ENCODE measurements around the gene SNX18. TPM values are rescaled to one million over a fixed set of nuclear protein-coding genes. Genes with fewer than 3 reads are reported as not detected.

The SNX18 gene
- total and polyA plus RNA-seq, 5 donors from 2014 or later, result 1.2 to 13.8 (median 2.4) TPM

GRCh38 chr5:54526604-54527288 lies 9.2 kb downstream of the SNX18 start:
- Histone ChIP-seq H3K4me1 (ENCODE audit: control insufficient read depth, insufficient read depth, low read length, poor library complexity, severe bottlenecking) (peaks cover 19% of the 10 kb centered on the region), H3K4me3 (ENCODE audit: low read depth, low read length) (no peak overlapping the region), H3K9me3 (ENCODE audit: control insufficient read depth in 2 of 2, low read length in 2 of 2) (no peaks in the 10 kb centered on the region), H3K27me3 (ENCODE audit: control insufficient read depth, insufficient read depth, low read length) (no peaks in the 10 kb centered on the region), H3K36me3 (ENCODE audit: control insufficient read depth, insufficient read depth, low read length) (no peaks in the 10 kb centered on the region), H3K27ac (ENCODE audit: insufficient read depth, low read length, poor library complexity, severe bottlenecking) (no peak overlapping the region)
- no peak overlapping the region for H3K4me3 Mint-ChIP-seq
- DNase-seq (no peak), ATAC-seq (ENCODE audit: low read depth in 2 of 2) (no peak)
- H3K9me3 Mint-ChIP-seq, result peaks cover 0 to 2% (median 0%) of the 10 kb centered on the region in 7 donors
- H3K4me1 Mint-ChIP-seq, result peaks cover 16 to 46% (median 26%) of the 10 kb centered on the region in 4 donors
- no peaks in the 10 kb centered on the region for H3K27me3 Mint-ChIP-seq
- H3K27ac Mint-ChIP-seq, result no peak overlapping the region
- peaks cover 12% of the 10 kb centered on the region for H3K36me3 Mint-ChIP-seq

GRCh38 chr5:54528633-54529209 lies 11.2 kb downstream of the SNX18 start:
- no peak overlapping the region for H3K4me3 Mint-ChIP-seq
- H3K27ac ChIP-seq (ENCODE audit: insufficient read depth, low read length, poor library complexity, severe bottlenecking), result no peak overlapping the region

GRCh38 chr5:54529565-54529964 lies 12.0 kb downstream of the SNX18 start:
- Histone ChIP-seq H3K27ac (ENCODE audit: insufficient read depth, low read length, poor library complexity, severe bottlenecking) (no peak overlapping the region), H3K4me3 (ENCODE audit: low read depth, low read length) (no peak overlapping the region), H3K36me3 (ENCODE audit: control insufficient read depth, insufficient read depth, low read length) (no peaks in the 10 kb centered on the region), H3K4me1 (ENCODE audit: control insufficient read depth, insufficient read depth, low read length, poor library complexity, severe bottlenecking) (peaks cover 17% of the 10 kb centered on the region), H3K27me3 (ENCODE audit: control insufficient read depth, insufficient read depth, low read length) (no peaks in the 10 kb centered on the region), H3K9me3 (ENCODE audit: control insufficient read depth in 2 of 2, low read length in 2 of 2) (no peaks in the 10 kb centered on the region)
- DNase-seq (no peak), ATAC-seq (ENCODE audit: low read depth in 2 of 2) (no peak)
- Mint-ChIP-seq H3K9me3 (peaks cover 0 to 2% (median 0%) of the 10 kb centered on the region in 7 donors), H3K27me3 (no peaks in the 10 kb centered on the region), H3K4me1 (peaks cover 0 to 36% (median 22%) of the 10 kb centered on the region in 4 donors), H3K27ac (no peak overlapping the region), H3K36me3 (peaks cover 7% of the 10 kb centered on the region), H3K4me3 (no peak overlapping the region)

More at GRCh38 chr5:54528633-54529209, 11.2 kb downstream of the SNX18 start:
- no peaks in the 10 kb centered on the region for H3K27me3 ChIP-seq (ENCODE audit: control insufficient read depth, insufficient read depth, low read length)
- H3K4me1 Mint-ChIP-seq, result peaks cover 4 to 36% (median 26%) of the 10 kb centered on the region in 4 donors
- no peaks in the 10 kb centered on the region for H3K27me3 Mint-ChIP-seq
- H3K4me1 ChIP-seq (ENCODE audit: control insufficient read depth, insufficient read depth, low read length, poor library complexity, severe bottlenecking), result peaks cover 18% of the 10 kb centered on the region
- DNase-seq (no peak), ATAC-seq (ENCODE audit: low read depth in 2 of 2) (no peak)
- H3K27ac Mint-ChIP-seq, result no peak overlapping the region
- no peaks in the 10 kb centered on the region for H3K36me3 ChIP-seq (ENCODE audit: control insufficient read depth, insufficient read depth, low read length)
- H3K36me3 Mint-ChIP-seq, result peaks cover 3% of the 10 kb centered on the region
- no peak overlapping the region for H3K4me3 ChIP-seq (ENCODE audit: low read depth, low read length)
- peaks cover 0 to 2% (median 0%) of the 10 kb centered on the region in 7 donors for H3K9me3 Mint-ChIP-seq
- no peaks in the 10 kb centered on the region for H3K9me3 ChIP-seq (ENCODE audit: control insufficient read depth in 2 of 2, low read length in 2 of 2)

GRCh38 chr5:54531546-54531945 lies 14.0 kb downstream of the SNX18 start:
- no peak overlapping the region for H3K27ac ChIP-seq (ENCODE audit: insufficient read depth, low read length, poor library complexity, severe bottlenecking)
- peak overlapping the region in 1 of 4 donors; percentile 41 for H3K4me3 Mint-ChIP-seq

GRCh38 chr5:54533541-54534190 lies 16.1 kb downstream of the SNX18 start:
- DNase-seq (no peak), ATAC-seq (ENCODE audit: low read depth in 2 of 2) (no peak)
- Histone ChIP-seq H3K27ac (ENCODE audit: insufficient read depth, low read length, poor library complexity, severe bottlenecking) (no peak overlapping the region), H3K4me3 (ENCODE audit: low read depth, low read length) (no peak overlapping the region), H3K27me3 (ENCODE audit: control insufficient read depth, insufficient read depth, low read length) (no peaks in the 10 kb centered on the region), H3K9me3 (ENCODE audit: control insufficient read depth in 2 of 2, low read length in 2 of 2) (no peaks in the 10 kb centered on the region), H3K36me3 (ENCODE audit: control insufficient read depth, insufficient read depth, low read length) (no peaks in the 10 kb centered on the region), H3K4me1 (ENCODE audit: control insufficient read depth, insufficient read depth, low read length, poor library complexity, severe bottlenecking) (peaks cover 4% of the 10 kb centered on the region)
- Mint-ChIP-seq H3K27me3 (no peaks in the 10 kb centered on the region), H3K27ac (peak overlapping the region; percentile 9 to 48 (median 46)), H3K4me1 (peaks cover 0 to 57% (median 37%) of the 10 kb centered on the region in 4 donors), H3K36me3 (peaks cover 15% of the 10 kb centered on the region), H3K9me3 (peaks cover 0 to 4% (median 0%) of the 10 kb centered on the region in 7 donors), H3K4me3 (no peak overlapping the region)

More at GRCh38 chr5:54531546-54531945, 14.0 kb downstream of the SNX18 start:
- DNase-seq (no peak), ATAC-seq (ENCODE audit: low read depth in 2 of 2) (no peak)
- Mint-ChIP-seq H3K36me3 (peaks cover 7% of the 10 kb centered on the region), H3K27ac (peak overlapping the region in 2 of 3 donors; percentile 21 to 63), H3K27me3 (no peaks in the 10 kb centered on the region), H3K4me1 (peaks cover 0 to 40% (median 26%) of the 10 kb centered on the region in 4 donors), H3K9me3 (peaks cover 0 to 4% (median 0%) of the 10 kb centered on the region in 7 donors)
- Histone ChIP-seq H3K36me3 (ENCODE audit: control insufficient read depth, insufficient read depth, low read length) (no peaks in the 10 kb centered on the region), H3K27me3 (ENCODE audit: control insufficient read depth, insufficient read depth, low read length) (no peaks in the 10 kb centered on the region), H3K4me1 (ENCODE audit: control insufficient read depth, insufficient read depth, low read length, poor library complexity, severe bottlenecking) (peaks cover 11% of the 10 kb centered on the region), H3K4me3 (ENCODE audit: low read depth, low read length) (no peak overlapping the region), H3K9me3 (ENCODE audit: control insufficient read depth in 2 of 2, low read length in 2 of 2) (no peaks in the 10 kb centered on the region)

GRCh38 chr5:54534191-54535004 lies 16.8 kb downstream of the SNX18 start:
- Histone ChIP-seq H3K9me3 (ENCODE audit: control insufficient read depth in 2 of 2, low read length in 2 of 2) (no peaks in the 10 kb centered on the region), H3K36me3 (ENCODE audit: control insufficient read depth, insufficient read depth, low read length) (no peaks in the 10 kb centered on the region), H3K27ac (ENCODE audit: insufficient read depth, low read length, poor library complexity, severe bottlenecking) (no peak overlapping the region), H3K4me1 (ENCODE audit: control insufficient read depth, insufficient read depth, low read length, poor library complexity, severe bottlenecking) (peaks cover 4% of the 10 kb centered on the region), H3K4me3 (ENCODE audit: low read depth, low read length) (no peak overlapping the region), H3K27me3 (ENCODE audit: control insufficient read depth, insufficient read depth, low read length) (no peaks in the 10 kb centered on the region)
- DNase-seq, result no peak
- Mint-ChIP-seq H3K9me3 (peaks cover 0 to 4% (median 0%) of the 10 kb centered on the region in 7 donors), H3K4me1 (peaks cover 0 to 60% (median 37%) of the 10 kb centered on the region in 4 donors), H3K36me3 (peaks cover 19% of the 10 kb centered on the region), H3K4me3 (no peak overlapping the region), H3K27me3 (no peaks in the 10 kb centered on the region), H3K27ac (peak overlapping the region in 1 of 3 donors; percentile 9)
- ATAC-seq (ENCODE audit: low read depth in 2 of 2), result no peak

GRCh38 chr5:54535149-54535844 lies 17.7 kb downstream of the SNX18 start:
- ATAC-seq (ENCODE audit: low read depth in 2 of 2) (no peak), DNase-seq (no peak)
- Histone ChIP-seq H3K4me1 (ENCODE audit: control insufficient read depth, insufficient read depth, low read length, poor library complexity, severe bottlenecking) (no peaks in the 10 kb centered on the region), H3K4me3 (ENCODE audit: low read depth, low read length) (no peak overlapping the region), H3K9me3 (ENCODE audit: control insufficient read depth in 2 of 2, low read length in 2 of 2) (no peaks in the 10 kb centered on the region), H3K36me3 (ENCODE audit: control insufficient read depth, insufficient read depth, low read length) (no peaks in the 10 kb centered on the region), H3K27ac (ENCODE audit: insufficient read depth, low read length, poor library complexity, severe bottlenecking) (no peak overlapping the region), H3K27me3 (ENCODE audit: control insufficient read depth, insufficient read depth, low read length) (no peaks in the 10 kb centered on the region)
- Mint-ChIP-seq H3K27ac (no peak overlapping the region), H3K27me3 (no peaks in the 10 kb centered on the region), H3K4me3 (no peak overlapping the region), H3K36me3 (peaks cover 23% of the 10 kb centered on the region), H3K9me3 (peaks cover 0 to 4% (median 0%) of the 10 kb centered on the region in 7 donors), H3K4me1 (peaks cover 0 to 54% (median 34%) of the 10 kb centered on the region in 4 donors)

Data from CD4-positive, CD25-positive, alpha-beta regulatory T cell (primary cell).